Measurements from ENCODE around the gene CAMK1D. TPM values are rescaled to one million over a fixed set of nuclear protein-coding genes. Genes with fewer than 3 reads are reported as not detected.

Gene CAMK1D
- total and polyA plus RNA-seq, 2 experiments from 2014 or later = 4.6 to 7.2 TPM

DNA sequence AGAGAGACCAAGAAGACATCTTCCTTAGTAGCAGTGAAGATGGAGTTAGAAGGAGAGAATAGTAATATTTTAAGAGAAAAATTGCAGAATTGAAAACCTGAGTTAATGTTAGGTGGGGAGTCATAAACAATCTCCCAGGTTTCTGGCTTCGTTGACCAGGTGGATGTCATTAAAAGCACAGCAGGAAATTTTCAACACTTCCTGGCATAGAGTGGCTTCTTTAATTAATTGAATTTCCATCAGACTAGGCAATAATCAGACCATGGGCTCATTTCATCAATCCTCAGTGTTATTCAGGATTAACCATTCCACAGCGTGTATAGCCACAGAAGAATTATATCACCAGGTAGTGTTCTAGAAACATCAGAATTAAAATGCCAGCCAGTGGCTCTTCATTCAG, 383.9 kb downstream of the CAMK1D start:
- no peaks in the 10 kb centered on the region for H3K27me3 ChIP-seq (ENCODE audit: insufficient read depth)

DNA sequence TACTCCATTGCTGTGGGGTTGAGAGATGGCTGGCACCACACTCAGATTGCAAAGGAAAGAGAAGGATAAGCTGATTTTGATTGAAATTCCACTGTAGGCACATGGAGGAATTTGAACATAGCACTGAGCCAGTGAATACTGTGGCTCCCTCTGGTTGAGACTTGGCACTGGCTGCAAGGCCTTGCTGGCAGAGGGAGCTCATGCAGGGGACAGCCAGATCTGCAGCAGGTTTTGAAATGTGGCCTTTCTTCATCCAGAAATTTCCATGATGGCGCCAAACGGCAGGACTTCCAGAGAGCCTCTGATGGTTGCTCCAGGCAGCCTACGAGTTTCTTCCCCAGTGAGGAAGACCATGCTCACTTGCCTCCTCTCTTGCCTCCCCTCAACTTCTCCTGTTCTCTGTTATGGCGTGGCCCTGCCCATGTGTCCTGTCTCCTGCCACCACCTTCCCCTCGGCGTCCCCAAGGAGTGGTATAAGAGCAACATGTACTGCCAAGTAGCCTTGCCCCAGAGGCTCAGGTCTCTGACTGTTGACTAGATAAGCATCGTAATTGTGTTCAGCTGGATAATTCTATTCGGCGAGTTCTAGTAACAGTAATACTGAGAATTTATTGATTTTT, 386.6 kb downstream of the CAMK1D start:
- Histone ChIP-seq H3K9me2 (ENCODE audit: insufficient read depth) (no peaks in the 10 kb centered on the region), H3K79me2 (replicated peaks; ENCODE audit: insufficient read depth) (no peaks in the 10 kb centered on the region), H4K20me1 (replicated peaks; ENCODE audit: insufficient read depth) (no peaks in the 10 kb centered on the region), H3K36me3 (ENCODE audit: insufficient read depth) (no peaks in the 10 kb centered on the region), H3K4me3 (no peak overlapping the region), H3K4me1 (ENCODE audit: insufficient read depth) (0 out of 2 replicates have a peak, but pooled peaks cover 9% of the 10 kb centered on the region), H3K27ac (ENCODE audit: low read depth) (no peak overlapping the region), H3F3A (replicated peaks; ENCODE audit: low read depth) (no peaks in the 10 kb centered on the region), H2AFZ (no peak overlapping the region), H3K27me3 (ENCODE audit: insufficient read depth) (no peaks in the 10 kb centered on the region), H3K4me2 (no peak overlapping the region)
- ATAC-seq (no peak), DNase-seq (ENCODE audit: low spot score) (no peak)
- no peak overlapping the region for H3K27ac Mint-ChIP-seq
- H3K4me1 Mint-ChIP-seq = peaks cover 16% of the 10 kb centered on the region
- no peaks in the 10 kb centered on the region for H3K27me3 Mint-ChIP-seq (ENCODE audit: insufficient read depth, low read depth, poor library complexity)
- H3K4me3 Mint-ChIP-seq = no peak overlapping the region
- H3K9me3 Mint-ChIP-seq = 0 out of 3 replicates have a peak, but pooled peaks cover 4% of the 10 kb centered on the region
- no peaks in the 10 kb centered on the region for H3K36me3 Mint-ChIP-seq (ENCODE audit: low read depth)
- TF ChIP-seq, protein P1, sequence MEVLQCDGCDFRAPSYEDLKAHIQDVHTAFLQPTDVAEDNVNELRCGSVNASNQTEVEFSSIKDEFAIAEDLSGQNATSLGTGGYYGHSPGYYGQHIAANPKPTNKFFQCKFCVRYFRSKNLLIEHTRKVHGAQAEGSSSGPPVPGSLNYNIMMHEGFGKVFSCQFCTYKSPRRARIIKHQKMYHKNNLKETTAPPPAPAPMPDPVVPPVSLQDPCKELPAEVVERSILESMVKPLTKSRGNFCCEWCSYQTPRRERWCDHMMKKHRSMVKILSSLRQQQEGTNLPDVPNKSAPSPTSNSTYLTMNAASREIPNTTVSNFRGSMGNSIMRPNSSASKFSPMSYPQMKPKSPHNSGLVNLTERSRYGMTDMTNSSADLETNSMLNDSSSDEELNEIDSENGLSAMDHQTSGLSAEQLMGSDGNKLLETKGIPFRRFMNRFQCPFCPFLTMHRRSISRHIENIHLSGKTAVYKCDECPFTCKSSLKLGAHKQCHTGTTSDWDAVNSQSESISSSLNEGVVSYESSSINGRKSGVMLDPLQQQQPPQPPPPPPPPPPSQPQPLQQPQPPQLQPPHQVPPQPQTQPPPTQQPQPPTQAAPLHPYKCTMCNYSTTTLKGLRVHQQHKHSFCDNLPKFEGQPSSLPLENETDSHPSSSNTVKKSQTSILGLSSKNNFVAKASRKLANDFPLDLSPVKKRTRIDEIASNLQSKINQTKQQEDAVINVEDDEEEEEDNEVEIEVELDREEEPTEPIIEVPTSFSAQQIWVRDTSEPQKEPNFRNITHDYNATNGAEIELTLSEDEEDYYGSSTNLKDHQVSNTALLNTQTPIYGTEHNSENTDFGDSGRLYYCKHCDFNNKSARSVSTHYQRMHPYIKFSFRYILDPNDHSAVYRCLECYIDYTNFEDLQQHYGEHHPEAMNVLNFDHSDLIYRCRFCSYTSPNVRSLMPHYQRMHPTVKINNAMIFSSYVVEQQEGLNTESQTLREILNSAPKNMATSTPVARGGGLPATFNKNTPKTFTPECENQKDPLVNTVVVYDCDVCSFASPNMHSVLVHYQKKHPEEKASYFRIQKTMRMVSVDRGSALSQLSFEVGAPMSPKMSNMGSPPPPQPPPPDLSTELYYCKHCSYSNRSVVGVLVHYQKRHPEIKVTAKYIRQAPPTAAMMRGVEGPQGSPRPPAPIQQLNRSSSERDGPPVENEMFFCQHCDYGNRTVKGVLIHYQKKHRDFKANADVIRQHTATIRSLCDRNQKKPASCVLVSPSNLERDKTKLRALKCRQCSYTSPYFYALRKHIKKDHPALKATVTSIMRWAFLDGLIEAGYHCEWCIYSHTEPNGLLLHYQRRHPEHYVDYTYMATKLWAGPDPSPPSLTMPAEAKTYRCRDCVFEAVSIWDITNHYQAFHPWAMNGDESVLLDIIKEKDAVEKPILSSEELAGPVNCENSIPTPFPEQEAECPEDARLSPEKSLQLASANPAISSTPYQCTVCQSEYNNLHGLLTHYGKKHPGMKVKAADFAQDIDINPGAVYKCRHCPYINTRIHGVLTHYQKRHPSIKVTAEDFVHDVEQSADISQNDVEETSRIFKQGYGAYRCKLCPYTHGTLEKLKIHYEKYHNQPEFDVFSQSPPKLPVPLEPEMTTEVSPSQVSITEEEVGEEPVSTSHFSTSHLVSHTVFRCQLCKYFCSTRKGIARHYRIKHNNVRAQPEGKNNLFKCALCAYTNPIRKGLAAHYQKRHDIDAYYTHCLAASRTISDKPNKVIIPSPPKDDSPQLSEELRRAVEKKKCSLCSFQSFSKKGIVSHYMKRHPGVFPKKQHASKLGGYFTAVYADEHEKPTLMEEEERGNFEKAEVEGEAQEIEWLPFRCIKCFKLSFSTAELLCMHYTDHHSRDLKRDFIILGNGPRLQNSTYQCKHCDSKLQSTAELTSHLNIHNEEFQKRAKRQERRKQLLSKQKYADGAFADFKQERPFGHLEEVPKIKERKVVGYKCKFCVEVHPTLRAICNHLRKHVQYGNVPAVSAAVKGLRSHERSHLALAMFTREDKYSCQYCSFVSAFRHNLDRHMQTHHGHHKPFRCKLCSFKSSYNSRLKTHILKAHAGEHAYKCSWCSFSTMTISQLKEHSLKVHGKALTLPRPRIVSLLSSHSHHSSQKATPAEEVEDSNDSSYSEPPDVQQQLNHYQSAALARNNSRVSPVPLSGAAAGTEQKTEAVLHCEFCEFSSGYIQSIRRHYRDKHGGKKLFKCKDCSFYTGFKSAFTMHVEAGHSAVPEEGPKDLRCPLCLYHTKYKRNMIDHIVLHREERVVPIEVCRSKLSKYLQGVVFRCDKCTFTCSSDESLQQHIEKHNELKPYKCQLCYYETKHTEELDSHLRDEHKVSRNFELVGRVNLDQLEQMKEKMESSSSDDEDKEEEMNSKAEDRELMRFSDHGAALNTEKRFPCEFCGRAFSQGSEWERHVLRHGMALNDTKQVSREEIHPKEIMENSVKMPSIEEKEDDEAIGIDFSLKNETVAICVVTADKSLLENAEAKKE (CRISPR knock-in tag; IDR thresholded peaks at IDR 0.05) = no peak
- no peak for TF ChIP-seq NANOG (IDR thresholded peaks at IDR 0.05; ENCODE audit: borderline replicate concordance)
- TF ChIP-seq EZH2 (IDR thresholded peaks at IDR 0.05; ENCODE audit: low read depth, unreplicated experiment) = no peak
- no peak for TF ChIP-seq ZNF114 (CRISPR knock-in tag; IDR thresholded peaks at IDR 0.05)
- TF ChIP-seq, protein P2, sequence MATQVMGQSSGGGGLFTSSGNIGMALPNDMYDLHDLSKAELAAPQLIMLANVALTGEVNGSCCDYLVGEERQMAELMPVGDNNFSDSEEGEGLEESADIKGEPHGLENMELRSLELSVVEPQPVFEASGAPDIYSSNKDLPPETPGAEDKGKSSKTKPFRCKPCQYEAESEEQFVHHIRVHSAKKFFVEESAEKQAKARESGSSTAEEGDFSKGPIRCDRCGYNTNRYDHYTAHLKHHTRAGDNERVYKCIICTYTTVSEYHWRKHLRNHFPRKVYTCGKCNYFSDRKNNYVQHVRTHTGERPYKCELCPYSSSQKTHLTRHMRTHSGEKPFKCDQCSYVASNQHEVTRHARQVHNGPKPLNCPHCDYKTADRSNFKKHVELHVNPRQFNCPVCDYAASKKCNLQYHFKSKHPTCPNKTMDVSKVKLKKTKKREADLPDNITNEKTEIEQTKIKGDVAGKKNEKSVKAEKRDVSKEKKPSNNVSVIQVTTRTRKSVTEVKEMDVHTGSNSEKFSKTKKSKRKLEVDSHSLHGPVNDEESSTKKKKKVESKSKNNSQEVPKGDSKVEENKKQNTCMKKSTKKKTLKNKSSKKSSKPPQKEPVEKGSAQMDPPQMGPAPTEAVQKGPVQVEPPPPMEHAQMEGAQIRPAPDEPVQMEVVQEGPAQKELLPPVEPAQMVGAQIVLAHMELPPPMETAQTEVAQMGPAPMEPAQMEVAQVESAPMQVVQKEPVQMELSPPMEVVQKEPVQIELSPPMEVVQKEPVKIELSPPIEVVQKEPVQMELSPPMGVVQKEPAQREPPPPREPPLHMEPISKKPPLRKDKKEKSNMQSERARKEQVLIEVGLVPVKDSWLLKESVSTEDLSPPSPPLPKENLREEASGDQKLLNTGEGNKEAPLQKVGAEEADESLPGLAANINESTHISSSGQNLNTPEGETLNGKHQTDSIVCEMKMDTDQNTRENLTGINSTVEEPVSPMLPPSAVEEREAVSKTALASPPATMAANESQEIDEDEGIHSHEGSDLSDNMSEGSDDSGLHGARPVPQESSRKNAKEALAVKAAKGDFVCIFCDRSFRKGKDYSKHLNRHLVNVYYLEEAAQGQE (IDR thresholded peaks at IDR 0.05; ENCODE audit: unreplicated experiment) = no peak
- no peak for TF ChIP-seq POLR2AphosphoS5 (IDR thresholded peaks at IDR 0.05; ENCODE audit: low read depth)
- TF ChIP-seq ZNF331 (CRISPR knock-in tag; IDR thresholded peaks at IDR 0.05; ENCODE audit: low read depth) = no peak
- TF ChIP-seq, protein P3, sequence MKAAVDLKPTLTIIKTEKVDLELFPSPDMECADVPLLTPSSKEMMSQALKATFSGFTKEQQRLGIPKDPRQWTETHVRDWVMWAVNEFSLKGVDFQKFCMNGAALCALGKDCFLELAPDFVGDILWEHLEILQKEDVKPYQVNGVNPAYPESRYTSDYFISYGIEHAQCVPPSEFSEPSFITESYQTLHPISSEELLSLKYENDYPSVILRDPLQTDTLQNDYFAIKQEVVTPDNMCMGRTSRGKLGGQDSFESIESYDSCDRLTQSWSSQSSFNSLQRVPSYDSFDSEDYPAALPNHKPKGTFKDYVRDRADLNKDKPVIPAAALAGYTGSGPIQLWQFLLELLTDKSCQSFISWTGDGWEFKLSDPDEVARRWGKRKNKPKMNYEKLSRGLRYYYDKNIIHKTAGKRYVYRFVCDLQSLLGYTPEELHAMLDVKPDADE (IDR thresholded peaks at IDR 0.05) = no peak
- TF ChIP-seq EZH2phosphoT487 (IDR thresholded peaks at IDR 0.05; ENCODE audit: unreplicated experiment) = no peak
- no peak for TF ChIP-seq CREB1 (CRISPR knock-in tag; IDR thresholded peaks at IDR 0.05; ENCODE audit: low read depth)
- no peak for TF ChIP-seq STAT1 (IDR thresholded peaks at IDR 0.05; ENCODE audit: unreplicated experiment)

More for the DNA sequence above, 383.9 kb downstream of the CAMK1D start:
- H3K79me2 ChIP-seq (replicated peaks; ENCODE audit: insufficient read depth) = no peaks in the 10 kb centered on the region
- no peak for DNase-seq (ENCODE audit: low spot score)
- no peak overlapping the region for H3K27ac Mint-ChIP-seq
- no peak overlapping the region for H3K4me3 Mint-ChIP-seq
- no peaks in the 10 kb centered on the region for H3F3A ChIP-seq (replicated peaks; ENCODE audit: low read depth)
- H3K4me2 ChIP-seq = no peak overlapping the region
- peaks cover 5% of the 10 kb centered on the region for H3K4me1 Mint-ChIP-seq
- H3K4me3 ChIP-seq = no peak overlapping the region
- H3K27ac ChIP-seq (ENCODE audit: low read depth) = no peak overlapping the region
- H3K36me3 Mint-ChIP-seq (ENCODE audit: low read depth) = no peaks in the 10 kb centered on the region
- no peaks in the 10 kb centered on the region for H3K27me3 Mint-ChIP-seq (ENCODE audit: insufficient read depth, low read depth, poor library complexity)
- no peak overlapping the region for H2AFZ ChIP-seq
- no peak for TF ChIP-seq ZNF331 (CRISPR knock-in tag; IDR thresholded peaks at IDR 0.05; ENCODE audit: low read depth)
- 0 out of 3 replicates have a peak, but pooled peaks cover 4% of the 10 kb centered on the region for H3K9me3 Mint-ChIP-seq
- no peaks in the 10 kb centered on the region for H3K36me3 ChIP-seq (ENCODE audit: insufficient read depth)
- no peak for ATAC-seq
- no peaks in the 10 kb centered on the region for H3K9me2 ChIP-seq (ENCODE audit: insufficient read depth)
- H3K4me1 ChIP-seq (ENCODE audit: insufficient read depth) = no peaks in the 10 kb centered on the region
- H4K20me1 ChIP-seq (replicated peaks; ENCODE audit: insufficient read depth) = no peaks in the 10 kb centered on the region
